GM12873 (cell line): ENCODE data around the gene MAP3K7CL.

Source experiments
- TF ChIP-seq, protein P1 (sequence below): IDR thresholded peaks from 2 replicates; pipeline ENCODE4 v1.5.1; 2012; ENCODE audit warnings: low read depth, mild to moderate bottlenecking, moderate library complexity, low read length, control low read depth; ENCODE audit not compliant: insufficient read depth; ENCODE audit errors: missing control alignments

Gene MAP3K7CL

DNA sequence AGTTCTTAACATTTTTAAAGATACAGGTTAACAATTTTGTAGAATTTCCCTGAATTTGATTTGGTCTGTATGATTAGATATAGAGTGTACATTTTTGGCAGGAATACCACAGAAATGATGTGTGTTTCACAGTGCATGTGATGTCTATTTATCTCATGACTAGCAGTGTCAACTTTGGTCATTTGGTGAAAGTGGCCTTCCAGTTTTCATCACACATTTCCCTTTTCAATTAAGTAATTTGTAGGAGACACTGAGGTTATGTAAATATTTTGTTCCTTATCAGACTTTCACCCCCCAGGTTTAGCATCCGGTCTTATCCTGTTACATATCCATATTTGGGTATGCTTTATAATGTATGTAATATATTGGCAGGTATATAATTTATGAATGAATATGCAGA, 41.8 kb downstream of the MAP3K7CL start:
- TF ChIP-seq, protein P1, sequence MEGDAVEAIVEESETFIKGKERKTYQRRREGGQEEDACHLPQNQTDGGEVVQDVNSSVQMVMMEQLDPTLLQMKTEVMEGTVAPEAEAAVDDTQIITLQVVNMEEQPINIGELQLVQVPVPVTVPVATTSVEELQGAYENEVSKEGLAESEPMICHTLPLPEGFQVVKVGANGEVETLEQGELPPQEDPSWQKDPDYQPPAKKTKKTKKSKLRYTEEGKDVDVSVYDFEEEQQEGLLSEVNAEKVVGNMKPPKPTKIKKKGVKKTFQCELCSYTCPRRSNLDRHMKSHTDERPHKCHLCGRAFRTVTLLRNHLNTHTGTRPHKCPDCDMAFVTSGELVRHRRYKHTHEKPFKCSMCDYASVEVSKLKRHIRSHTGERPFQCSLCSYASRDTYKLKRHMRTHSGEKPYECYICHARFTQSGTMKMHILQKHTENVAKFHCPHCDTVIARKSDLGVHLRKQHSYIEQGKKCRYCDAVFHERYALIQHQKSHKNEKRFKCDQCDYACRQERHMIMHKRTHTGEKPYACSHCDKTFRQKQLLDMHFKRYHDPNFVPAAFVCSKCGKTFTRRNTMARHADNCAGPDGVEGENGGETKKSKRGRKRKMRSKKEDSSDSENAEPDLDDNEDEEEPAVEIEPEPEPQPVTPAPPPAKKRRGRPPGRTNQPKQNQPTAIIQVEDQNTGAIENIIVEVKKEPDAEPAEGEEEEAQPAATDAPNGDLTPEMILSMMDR, result no peak

DNA sequence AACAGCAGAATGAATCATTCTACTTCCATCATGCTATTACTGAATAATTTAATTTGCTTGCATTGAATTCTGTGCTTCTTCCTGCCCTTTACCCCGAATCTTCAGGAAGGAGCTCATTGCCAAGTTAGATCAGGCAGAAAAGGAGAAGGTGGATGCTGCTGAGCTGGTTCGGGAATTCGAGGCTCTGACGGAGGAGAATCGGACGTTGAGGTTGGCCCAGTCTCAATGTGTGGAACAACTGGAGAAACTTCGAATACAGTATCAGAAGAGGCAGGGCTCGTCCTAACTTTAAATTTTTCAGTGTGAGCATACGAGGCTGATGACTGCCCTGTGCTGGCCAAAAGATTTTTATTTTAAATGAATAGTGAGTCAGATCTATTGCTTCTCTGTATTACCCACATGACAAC, 44.2 kb downstream of the MAP3K7CL start:
- TF ChIP-seq, protein P1, result no peak

DNA sequence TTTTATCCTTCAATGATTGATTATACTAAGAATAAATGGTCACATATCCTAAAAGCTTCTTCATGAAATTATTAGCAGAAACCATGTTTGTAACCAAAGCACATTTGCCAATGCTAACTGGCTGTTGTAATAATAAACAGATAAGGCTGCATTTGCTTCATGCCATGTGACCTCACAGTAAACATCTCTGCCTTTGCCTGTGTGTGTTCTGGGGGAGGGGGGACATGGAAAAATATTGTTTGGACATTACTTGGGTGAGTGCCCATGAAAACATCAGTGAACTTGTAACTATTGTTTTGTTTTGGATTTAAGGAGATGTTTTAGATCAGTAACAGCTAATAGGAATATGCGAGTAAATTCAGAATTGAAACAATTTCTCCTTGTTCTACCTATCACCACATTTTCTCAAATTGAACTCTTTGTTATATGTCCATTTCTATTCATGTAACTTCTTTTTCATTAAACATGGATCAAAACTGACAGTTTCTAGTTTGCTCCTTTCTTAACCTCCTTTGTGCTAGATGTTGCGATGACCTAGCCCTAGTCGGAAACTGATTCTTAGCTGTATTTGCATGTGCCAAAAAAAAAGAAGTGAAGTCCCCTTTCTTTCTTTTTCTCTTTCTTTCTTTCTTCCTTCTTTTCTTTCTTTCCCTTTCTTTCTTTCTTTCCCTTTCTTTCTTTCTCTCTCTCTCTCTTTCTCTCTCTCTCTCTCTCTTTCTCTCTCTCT, 45.1 kb downstream of the MAP3K7CL start:
- TF ChIP-seq, protein P1, result no peak

DNA sequence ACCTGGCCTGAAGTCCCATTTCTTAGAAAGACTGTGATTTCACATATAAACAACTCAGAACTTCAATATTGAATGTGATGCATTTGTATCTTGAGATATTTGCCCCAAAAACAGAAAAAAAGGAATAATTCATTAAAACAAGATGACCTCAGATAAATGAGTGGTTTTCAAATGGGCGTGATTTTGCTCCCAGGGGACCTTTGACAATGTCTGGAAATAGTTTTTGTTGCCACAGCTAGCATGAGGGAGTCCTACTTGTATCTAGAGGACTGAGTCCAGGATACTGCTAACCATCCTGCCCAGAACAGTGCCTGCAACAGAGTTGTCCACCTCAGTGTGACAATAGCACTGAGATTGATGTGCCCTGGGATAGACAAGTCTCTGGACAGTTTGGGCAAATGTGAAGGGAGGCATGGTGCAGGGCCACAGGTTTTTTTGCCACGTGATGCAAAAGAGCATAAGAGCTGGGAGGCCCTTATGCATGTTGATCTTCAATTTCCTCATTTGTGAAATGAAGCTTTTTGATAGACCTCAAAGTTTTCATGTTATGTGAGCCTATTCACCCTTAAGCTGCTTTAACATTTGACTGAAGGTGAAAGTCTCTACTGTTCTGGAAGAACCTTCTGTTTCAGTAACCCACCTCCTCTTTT, 46.2 kb downstream of the MAP3K7CL start:
- TF ChIP-seq, protein P1, result no peak

DNA sequence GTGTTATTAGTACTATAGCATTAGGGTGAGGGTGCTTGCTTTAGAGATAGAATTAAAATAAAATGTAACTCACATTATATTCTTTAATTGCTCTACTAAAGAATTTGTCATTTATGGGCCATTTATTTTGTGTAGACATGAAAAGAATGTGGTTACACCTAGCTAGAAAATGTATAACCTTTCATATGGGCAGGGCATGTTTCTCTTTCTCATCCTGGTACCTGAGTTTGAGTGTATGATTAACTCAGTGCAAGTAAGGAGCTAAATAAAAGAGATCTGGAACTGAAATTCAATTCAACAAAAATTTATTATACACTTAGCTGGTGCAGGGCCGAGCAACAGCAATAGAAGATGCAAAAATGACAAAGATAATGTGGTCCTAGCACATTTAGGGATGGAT, 47.4 kb downstream of the MAP3K7CL start:
- TF ChIP-seq, protein P1, result no peak

DNA sequence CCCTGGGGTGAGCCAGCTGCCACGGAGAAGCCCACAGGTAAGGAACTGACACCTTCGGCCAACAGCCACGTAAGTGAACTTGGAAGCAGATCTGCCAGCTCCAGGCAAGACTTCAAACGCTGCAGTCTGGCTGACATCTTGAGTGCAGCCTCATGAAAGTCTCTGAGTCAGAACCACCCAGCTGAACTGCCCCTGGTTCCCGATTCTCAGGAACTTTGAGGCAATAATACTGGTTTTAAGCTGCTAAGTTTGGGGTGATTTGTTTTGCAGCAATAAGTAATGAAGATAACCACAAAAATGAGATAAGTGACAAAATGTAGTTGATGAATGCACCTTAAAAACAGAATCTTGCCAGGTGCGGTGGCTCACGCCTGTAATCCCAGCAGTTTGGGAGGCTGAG, 48.5 kb downstream of the MAP3K7CL start:
- TF ChIP-seq, protein P1, result no peak

DNA sequence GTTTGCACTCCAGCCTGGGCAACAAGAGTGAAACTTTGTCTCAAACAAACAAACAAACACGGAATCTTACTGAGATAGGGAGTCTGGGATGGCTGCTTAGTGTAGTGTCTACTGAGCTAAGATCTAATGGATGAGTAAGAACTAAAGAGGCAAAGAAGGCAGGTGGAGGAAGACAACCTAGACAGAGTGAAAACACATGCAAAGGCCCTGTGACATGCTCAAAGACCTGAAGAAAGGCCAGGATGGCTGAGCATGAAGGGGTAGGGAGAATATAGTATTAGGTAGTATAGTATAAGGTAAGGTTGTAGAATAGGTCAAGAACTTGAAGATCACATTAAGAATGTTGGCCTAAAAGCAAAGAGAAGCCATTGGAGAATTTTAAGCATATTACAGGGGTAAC, 49.1 kb downstream of the MAP3K7CL start:
- TF ChIP-seq, protein P1, result no peak
